Esophagus squamous epithelium (tissue), 5 donors: ENCODE data around the gene WDR18. TPM values are rescaled to one million over a fixed set of nuclear protein-coding genes. Genes with fewer than 3 reads are reported as not detected.
"Not testable (repeated sequence)": the region's sequence is repeated elsewhere in the genome, so short reads cannot be mapped to it uniquely, and the experiment has no call there.

Source experiments
- DNase-seq: peaks from one replicate; lab custom pipeline; 2025; lab: John Stamatoyannopoulos, UW
- H3K27ac ChIP-seq, 4 donors: fragments of 200-600 bp; sonication (generic); one replicate each; pipeline ENCODE4 v1.5.1; 2016 to 2019; ENCODE audit warnings: mild to moderate bottlenecking in 1 of 4
- H3K27me3 ChIP-seq, 4 donors: fragments of 200-600 bp; sonication (generic); 1 replicate in 3 of 4; 2 replicates in 1 of 4; pipeline versions ENCODE4 v1.5.1 to v1.6.0; 2017 to 2021; ENCODE audit warnings: antibody characterized with exemption in 1 of 4
- H3K36me3 ChIP-seq, 3 donors: fragments of 200-600 bp; sonication (generic); one replicate each; pipeline ENCODE4 v1.5.1; 2016 to 2019
- H3K4me1 ChIP-seq, 3 donors: fragments of 200-600 bp; sonication (generic); one replicate each; pipeline ENCODE4 v1.5.1; 2017 to 2019
- H3K4me3 ChIP-seq, 4 donors: fragments of 200-600 bp; sonication (generic); 1 replicate in 3 of 4; 2 replicates in 1 of 4; pipeline ENCODE4 v1.5.1; 2016 to 2019; ENCODE audit warnings: mild to moderate bottlenecking in 2 of 4, moderate library complexity in 1 of 4
- H3K9me3 ChIP-seq, 3 donors: fragments of 200-600 bp; sonication (generic); one replicate each; pipeline ENCODE4 v1.5.1; 2016 to 2019
- CTCF ChIP-seq, 6 experiments: fragments of 450-650 bp in 4 of 6; fragments of 200-600 bp in 2 of 6; sonication (generic) in 2 of 6; IDR thresholded peaks; one replicate each; pipeline ENCODE4 v1.5.1; 2016 to 2019; ENCODE audit warnings: antibody characterized with exemption in 6 of 6, mild to moderate bottlenecking in 4 of 6, moderate library complexity in 4 of 6
- POLR2A ChIP-seq, 4 donors: fragments of 450-650 bp; IDR thresholded peaks; one replicate each; pipeline ENCODE4 v1.6.1; 2017; ENCODE audit warnings: antibody characterized with exemption in 4 of 4, mild to moderate bottlenecking in 4 of 4, moderate library complexity in 3 of 4
- WGBS, 2 donors: methylation state at CpG; one replicate each; pipeline ENCODE4 v1.1.5; 2018; 5-methylcytosine and 5-hydroxymethylcytosine counted together
- intact Hi-C: fragments of 100-400 bp; cut with DNase I; formaldehyde crosslinking; loops from one replicate; pipeline ENCODE4 v1.15.0; 2022
- total RNA-seq, 4 donors: library from RNA; depleted of rRNA; stranded (reverse); fragments of >200 nt; gene quantifications; one replicate each; pipeline ENCODE4 v1.1.0, GENCODE V29; 2016
- donor health status: DM: yes; HTN: yes; CAD: no.

WDR18 gene
- total RNA-seq, 4 donors from 2014 or later, result 28.2 to 70.1 (median 53.0) TPM

GRCh38 chr19:1020868-1021425, 36.8 kb downstream of the WDR18 start, which contains the start of gene TMEM259:
Gene TMEM259, minus strand, starts transcription at chr19:1021123. Its CDS starts 127 bp downstream, at chr19:1020996.
- H3K4me1 ChIP-seq, result peaks cover 42 to 69% (median 57%) of the 10 kb centered on the region in 3 donors
- no peaks in the 10 kb centered on the region for H3K36me3 ChIP-seq
- no peaks in the 10 kb centered on the region for H3K9me3 ChIP-seq
- 0 to 2% methylated on average over 5 to 13 of the region's 68 CpGs for WGBS, 2 donors
- no peaks in the 10 kb centered on the region for H3K27me3 ChIP-seq
- peak within 1 kb of the TSS; percentile 86 to 95 (median 94) for H3K4me3 ChIP-seq
- TF ChIP-seq POLR2A (IDR thresholded peaks at IDR 0.05) (peak in 3 of 4 donors; percentile 67 to 85 (median 77)), CTCF (IDR thresholded peaks at IDR 0.05) (peak in 1 of 6 experiments; percentile 8)
- peak within 1 kb of the TSS; percentile 91 to 97 (median 96) for H3K27ac ChIP-seq
- intact Hi-C loops, result loop anchor here (5.0 kb wide), 1 partner anchor 81 kb away; the partner anchor contains the start of gene GPX4
- peak; percentile 85 for DNase-seq

GRCh38 chr19:1023883-1024188, 39.7 kb downstream of the WDR18 start:
- H3K4me1 ChIP-seq, result peaks cover 25 to 66% (median 37%) of the 10 kb centered on the region in 3 donors
- WGBS, 2 donors, result 75 to 78% methylated on average over 5 of the region's 5 CpGs
- H3K9me3 ChIP-seq, H3K4me3 ChIP-seq, H3K27me3 ChIP-seq, H3K36me3 ChIP-seq, DNase-seq: not testable (repeated sequence)
- H3K27ac ChIP-seq, result peak overlapping the region in 1 of 4 donors; percentile 97
- intact Hi-C loops, result loop anchor here (5.0 kb wide), 1 partner anchor 78 kb away; the partner anchor contains the start of gene GPX4

- WGBS, 2 donors, result 72 to 88% methylated on average over 6 of the region's 6 CpGs
- peak overlapping the region in 2 of 4 donors; percentile 98 to 99 for H3K27ac ChIP-seq
- intact Hi-C loops, H3K9me3 ChIP-seq, H3K36me3 ChIP-seq, H3K4me3 ChIP-seq, H3K27me3 ChIP-seq, DNase-seq: not testable (repeated sequence)
- peaks cover 18 to 66% (median 32%) of the 10 kb centered on the region in 3 donors for H3K4me1 ChIP-seq
Observed at GRCh38 chr19:1025080-1025479, 40.9 kb downstream of the WDR18 start.

- no peaks in the 10 kb centered on the region for H3K27me3 ChIP-seq
- peak within 1 kb of the TSS; percentile 78 to 99 (median 86) for H3K4me3 ChIP-seq
- WGBS, 2 donors, result 22 to 35% methylated on average over 4 to 9 of the region's 63 CpGs
- H3K9me3 ChIP-seq, result no peaks in the 10 kb centered on the region
- peaks cover 18 to 74% (median 32%) of the 10 kb centered on the region in 3 donors for H3K4me1 ChIP-seq
- intact Hi-C loops, result no loop called here
- peaks cover 0 to 14% (median 4%) of the 10 kb centered on the region in 3 donors for H3K36me3 ChIP-seq
- peak within 1 kb of the TSS; percentile 95 to 99 (median 98) for H3K27ac ChIP-seq
- no peak for TF ChIP-seq CTCF (IDR thresholded peaks at IDR 0.05)
- peak in 3 of 4 donors; percentile 73 to 98 (median 91) for TF ChIP-seq POLR2A (IDR thresholded peaks at IDR 0.05)
- DNase-seq, result no peak
Observed at GRCh38 chr19:1025960-1026782, 42.0 kb downstream of the WDR18 start, which contains the start of gene CNN2. Gene CNN2, plus strand, starts transcription at chr19:1026608. Its CDS starts 54 bp downstream, at chr19:1026662.

GRCh38 chr19:1026783-1027649, 42.9 kb downstream of the WDR18 start:
- intact Hi-C loops, result no loop called here
- no peak for DNase-seq
- peaks cover 18 to 68% (median 29%) of the 10 kb centered on the region in 3 donors for H3K4me1 ChIP-seq

More at GRCh38 chr19:1026783-1027649, 42.9 kb downstream of the WDR18 start:
- Histone ChIP-seq H3K27ac (peak overlapping the region; percentile 95 to 99 (median 98)), H3K9me3 (no peaks in the 10 kb centered on the region), H3K36me3 (peaks cover 5 to 22% (median 9%) of the 10 kb centered on the region in 3 donors), H3K4me3 (peak overlapping the region; percentile 78 to 99 (median 86)), H3K27me3 (no peaks in the 10 kb centered on the region)
- TF ChIP-seq POLR2A (IDR thresholded peaks at IDR 0.05), result no peak
- no peak for TF ChIP-seq CTCF (IDR thresholded peaks at IDR 0.05)
- WGBS, 2 donors, result 0 to 1% methylated on average over 10 to 23 of the region's 36 CpGs
